ENCODE data around the gene LMOD2. TPM values are rescaled to one million over a fixed set of nuclear protein-coding genes. Genes with fewer than 3 reads are reported as not detected.

LMOD2 gene
- total and polyA plus RNA-seq, 3 experiments from 2014 or later, result not detected

DNA sequence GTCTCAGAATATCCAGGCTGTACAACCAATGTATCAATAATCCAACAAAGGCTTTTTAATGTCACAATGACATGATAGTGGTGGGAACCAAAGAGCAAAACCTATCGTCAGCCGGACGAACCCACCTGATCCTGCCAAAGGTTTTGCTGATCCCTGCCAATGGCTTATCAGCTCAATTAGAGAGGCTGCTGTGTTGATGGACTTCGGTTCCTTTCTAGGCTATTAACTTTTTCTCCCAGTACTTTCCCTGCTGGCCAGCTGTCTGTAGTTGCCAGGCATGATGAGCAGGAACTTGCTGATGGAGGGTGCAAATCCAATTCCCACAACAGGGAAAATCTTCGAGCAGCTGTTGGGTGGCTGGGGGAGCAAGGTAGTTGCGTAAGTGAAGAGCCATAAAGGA, 2.4 kb downstream of the LMOD2 start:
- no peaks in the 10 kb centered on the region for H3K36me3 ChIP-seq (ENCODE audit: insufficient read depth, low read length)
- H3K4me3 ChIP-seq (ENCODE audit: low read length), result no peak overlapping the region
- no peaks in the 10 kb centered on the region for H3K4me1 ChIP-seq (ENCODE audit: insufficient read depth, low read length)
- peaks cover 4% of the 10 kb centered on the region for H3K27me3 ChIP-seq (ENCODE audit: insufficient read depth, low read length, poor library complexity, severe bottlenecking)
- ChIA-PET CTCF (no interaction called here), POLR2A (no interaction called here)
- no peaks in the 10 kb centered on the region for H3K4me1 Mint-ChIP-seq
- H3K9me3 ChIP-seq (ENCODE audit: low read length), result no peaks in the 10 kb centered on the region
- no peak overlapping the region for H3K27ac ChIP-seq (ENCODE audit: low read depth, low read length)
- no peak for DNase-seq
- H3K4me3 Mint-ChIP-seq, result no peak overlapping the region
- H3K27ac Mint-ChIP-seq, result no peak overlapping the region
- peaks cover 11 to 24% of the 10 kb centered on the region in 2 donors for H3K27me3 Mint-ChIP-seq
- peaks cover 0 to 2% (median 0%) of the 10 kb centered on the region in 5 donors for H3K9me3 Mint-ChIP-seq
- peaks cover 0 to 4% (median 0%) of the 10 kb centered on the region in 3 donors for H3K36me3 Mint-ChIP-seq

DNA sequence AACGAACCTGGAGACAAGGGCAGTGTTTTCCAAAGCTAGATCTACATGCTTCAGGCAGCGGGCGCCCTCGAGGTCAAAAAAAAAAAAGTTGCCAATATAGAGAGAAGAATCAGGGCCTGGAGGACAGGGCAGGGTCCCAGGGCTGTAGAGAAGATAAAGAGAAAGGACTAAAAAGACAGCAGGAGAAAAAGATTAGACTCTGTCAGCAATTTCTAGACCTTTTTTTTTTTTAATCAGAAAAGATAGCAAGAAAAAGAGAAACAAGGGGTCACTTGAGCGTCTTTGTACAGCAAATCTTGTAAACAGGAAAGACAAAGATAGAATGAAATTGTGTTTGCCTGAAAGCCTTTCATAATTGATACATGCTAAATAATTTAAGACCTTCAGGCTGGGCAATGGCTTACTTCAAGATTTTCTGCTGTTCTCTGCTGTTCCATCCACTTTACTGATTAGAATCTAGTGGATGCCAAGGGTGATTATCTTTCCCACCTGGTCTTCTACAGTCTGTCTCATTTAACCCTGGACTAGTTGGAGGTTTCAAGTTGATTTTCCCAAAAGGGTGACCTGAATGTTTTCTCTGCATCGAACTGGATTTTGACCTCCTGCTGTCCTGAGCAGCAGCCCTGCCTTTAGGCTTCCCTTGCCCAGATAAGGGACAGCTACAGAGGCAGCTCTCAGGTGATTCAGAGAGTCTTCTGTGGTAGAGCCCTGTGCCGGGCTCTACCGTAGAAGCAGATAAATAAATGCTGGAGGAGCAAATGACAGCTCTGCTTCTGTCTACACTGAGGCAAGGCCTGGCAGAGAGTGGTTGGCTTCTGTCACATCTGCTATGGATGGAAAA, 5.1 kb downstream of the LMOD2 start:
- Mint-ChIP-seq H3K27ac (no peak overlapping the region), H3K9me3 (peaks cover 0 to 2% (median 0%) of the 10 kb centered on the region in 5 donors), H3K36me3 (peaks cover 0 to 4% (median 0%) of the 10 kb centered on the region in 3 donors), H3K4me3 (no peak overlapping the region), H3K27me3 (peaks cover 11 to 44% of the 10 kb centered on the region in 2 donors), H3K4me1 (no peaks in the 10 kb centered on the region)
- CTCF ChIA-PET, result no interaction called here
- no peak for DNase-seq
- Histone ChIP-seq H3K4me1 (ENCODE audit: insufficient read depth, low read length) (no peaks in the 10 kb centered on the region), H3K27ac (ENCODE audit: low read depth, low read length) (no peak overlapping the region), H3K27me3 (ENCODE audit: insufficient read depth, low read length, poor library complexity, severe bottlenecking) (peaks cover 4% of the 10 kb centered on the region), H3K9me3 (ENCODE audit: low read length) (no peaks in the 10 kb centered on the region), H3K4me3 (ENCODE audit: low read length) (no peak overlapping the region), H3K36me3 (ENCODE audit: insufficient read depth, low read length) (no peaks in the 10 kb centered on the region)
- POLR2A ChIA-PET, result no interaction called here

DNA sequence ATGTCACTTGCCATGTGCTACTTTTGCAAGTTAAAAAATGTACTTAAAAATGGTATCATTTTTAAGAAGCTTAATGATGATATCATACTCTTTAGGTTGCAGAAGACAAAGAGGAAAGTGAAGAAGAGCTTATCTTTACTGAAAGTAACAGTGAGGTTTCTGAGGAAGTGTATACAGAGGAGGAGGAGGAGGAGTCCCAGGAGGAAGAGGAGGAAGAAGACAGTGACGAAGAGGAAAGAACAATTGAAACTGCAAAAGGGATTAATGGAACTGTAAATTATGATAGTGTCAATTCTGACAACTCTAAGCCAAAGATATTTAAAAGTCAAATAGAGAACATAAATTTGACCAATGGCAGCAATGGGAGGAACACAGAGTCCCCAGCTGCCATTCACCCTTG, 6.1 kb downstream of the LMOD2 start:
- Histone ChIP-seq H3K27me3 (ENCODE audit: insufficient read depth, low read length, poor library complexity, severe bottlenecking) (no peaks in the 10 kb centered on the region), H3K27ac (ENCODE audit: low read depth, low read length) (no peak overlapping the region), H3K36me3 (ENCODE audit: insufficient read depth, low read length) (no peaks in the 10 kb centered on the region), H3K9me3 (ENCODE audit: low read length) (no peaks in the 10 kb centered on the region), H3K4me3 (ENCODE audit: low read length) (no peak overlapping the region), H3K4me1 (ENCODE audit: insufficient read depth, low read length) (no peaks in the 10 kb centered on the region)
- Mint-ChIP-seq H3K27ac (no peak overlapping the region), H3K36me3 (peaks cover 0 to 4% (median 0%) of the 10 kb centered on the region in 3 donors), H3K4me1 (no peaks in the 10 kb centered on the region), H3K4me3 (no peak overlapping the region), H3K27me3 (peaks cover 11 to 44% of the 10 kb centered on the region in 2 donors), H3K9me3 (peaks cover 0 to 2% (median 0%) of the 10 kb centered on the region in 5 donors)
- POLR2A ChIA-PET, result no interaction called here
- no peak for DNase-seq
- CTCF ChIA-PET, result no interaction called here

DNA sequence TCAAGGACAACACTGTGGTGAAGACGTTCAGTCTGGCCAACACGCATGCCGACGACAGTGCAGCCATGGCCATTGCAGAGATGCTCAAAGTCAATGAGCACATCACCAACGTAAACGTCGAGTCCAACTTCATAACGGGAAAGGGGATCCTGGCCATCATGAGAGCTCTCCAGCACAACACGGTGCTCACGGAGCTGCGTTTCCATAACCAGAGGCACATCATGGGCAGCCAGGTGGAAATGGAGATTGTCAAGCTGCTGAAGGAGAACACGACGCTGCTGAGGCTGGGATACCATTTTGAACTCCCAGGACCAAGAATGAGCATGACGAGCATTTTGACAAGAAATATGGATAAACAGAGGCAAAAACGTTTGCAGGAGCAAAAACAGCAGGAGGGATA, 6.6 kb downstream of the LMOD2 start:
- no peaks in the 10 kb centered on the region for H3K36me3 ChIP-seq (ENCODE audit: insufficient read depth, low read length)

GRCh38 chr7:123662755-123663154, 7.1 kb downstream of the LMOD2 start:
- Histone ChIP-seq H3K4me1 (ENCODE audit: insufficient read depth, low read length) (no peaks in the 10 kb centered on the region), H3K27me3 (ENCODE audit: insufficient read depth, low read length, poor library complexity, severe bottlenecking) (no peaks in the 10 kb centered on the region), H3K4me3 (ENCODE audit: low read length) (no peak overlapping the region), H3K36me3 (ENCODE audit: insufficient read depth, low read length) (no peaks in the 10 kb centered on the region), H3K9me3 (ENCODE audit: low read length) (no peaks in the 10 kb centered on the region), H3K27ac (ENCODE audit: low read depth, low read length) (no peak overlapping the region)
- Mint-ChIP-seq H3K27ac (no peak overlapping the region), H3K36me3 (peaks cover 0 to 4% (median 0%) of the 10 kb centered on the region in 3 donors), H3K4me1 (no peaks in the 10 kb centered on the region), H3K9me3 (peaks cover 0 to 2% (median 0%) of the 10 kb centered on the region in 5 donors), H3K27me3 (peaks cover 11 to 47% of the 10 kb centered on the region in 2 donors), H3K4me3 (no peak overlapping the region)
- DNase-seq, result no peak
- CTCF ChIA-PET, result no interaction called here
- POLR2A ChIA-PET, result no interaction called here

More for the DNA sequence above, 6.6 kb downstream of the LMOD2 start:
- ChIA-PET CTCF (no interaction called here), POLR2A (no interaction called here)
- H3K27ac ChIP-seq (ENCODE audit: low read depth, low read length), result no peak overlapping the region
- Mint-ChIP-seq H3K4me1 (no peaks in the 10 kb centered on the region), H3K36me3 (peaks cover 0 to 4% (median 0%) of the 10 kb centered on the region in 3 donors), H3K9me3 (peaks cover 0 to 2% (median 0%) of the 10 kb centered on the region in 5 donors), H3K27me3 (peaks cover 11 to 47% of the 10 kb centered on the region in 2 donors), H3K27ac (no peak overlapping the region), H3K4me3 (no peak overlapping the region)
- no peak for DNase-seq
- H3K4me1 ChIP-seq (ENCODE audit: insufficient read depth, low read length), result no peaks in the 10 kb centered on the region
- no peaks in the 10 kb centered on the region for H3K27me3 ChIP-seq (ENCODE audit: insufficient read depth, low read length, poor library complexity, severe bottlenecking)
- no peak overlapping the region for H3K4me3 ChIP-seq (ENCODE audit: low read length)
- H3K9me3 ChIP-seq (ENCODE audit: low read length), result no peaks in the 10 kb centered on the region

GRCh38 chr7:123663200-123663599, 7.5 kb downstream of the LMOD2 start:
- CTCF ChIA-PET, result no interaction called here
- H3K4me3 ChIP-seq (ENCODE audit: low read length), result no peak overlapping the region
- no peaks in the 10 kb centered on the region for H3K27me3 ChIP-seq (ENCODE audit: insufficient read depth, low read length, poor library complexity, severe bottlenecking)
- Mint-ChIP-seq H3K36me3 (peaks cover 0 to 4% (median 0%) of the 10 kb centered on the region in 3 donors), H3K27ac (no peak overlapping the region), H3K4me1 (no peaks in the 10 kb centered on the region), H3K4me3 (no peak overlapping the region), H3K27me3 (peaks cover 11 to 47% of the 10 kb centered on the region in 2 donors), H3K9me3 (peaks cover 0 to 2% (median 0%) of the 10 kb centered on the region in 5 donors)
- POLR2A ChIA-PET, result no interaction called here
- no peaks in the 10 kb centered on the region for H3K9me3 ChIP-seq (ENCODE audit: low read length)
- H3K27ac ChIP-seq (ENCODE audit: low read depth, low read length), result no peak overlapping the region
- H3K36me3 ChIP-seq (ENCODE audit: insufficient read depth, low read length), result no peaks in the 10 kb centered on the region
- DNase-seq, result no peak
- H3K4me1 ChIP-seq (ENCODE audit: insufficient read depth, low read length), result no peaks in the 10 kb centered on the region

GRCh38 chr7:123665157-123665556, 9.5 kb downstream of the LMOD2 start:
- H3K27ac ChIP-seq (ENCODE audit: low read depth, low read length), result no peak overlapping the region
- H3K27ac Mint-ChIP-seq, result no peak overlapping the region
- DNase-seq, result no peak
- H3K9me3 ChIP-seq (ENCODE audit: low read length), result no peaks in the 10 kb centered on the region
- H3K9me3 Mint-ChIP-seq, result peaks cover 0 to 2% (median 0%) of the 10 kb centered on the region in 5 donors
- H3K27me3 Mint-ChIP-seq, result peaks cover 12 to 43% of the 10 kb centered on the region in 2 donors
- ChIA-PET CTCF (interaction anchor here (1.6 kb wide), 1 partner anchor 19 kb away, joined by 3 read pairs; no protein-coding TSS in a partner anchor), POLR2A (no interaction called here)
- H3K36me3 ChIP-seq (ENCODE audit: insufficient read depth, low read length), result no peaks in the 10 kb centered on the region
- H3K36me3 Mint-ChIP-seq, result peaks cover 0 to 4% (median 0%) of the 10 kb centered on the region in 3 donors
- no peaks in the 10 kb centered on the region for H3K4me1 Mint-ChIP-seq
- no peak overlapping the region for H3K4me3 Mint-ChIP-seq
- no peaks in the 10 kb centered on the region for H3K4me1 ChIP-seq (ENCODE audit: insufficient read depth, low read length)
- no peaks in the 10 kb centered on the region for H3K27me3 ChIP-seq (ENCODE audit: insufficient read depth, low read length, poor library complexity, severe bottlenecking)
- no peak overlapping the region for H3K4me3 ChIP-seq (ENCODE audit: low read length)

GRCh38 chr7:123665896-123666295, 10.2 kb downstream of the LMOD2 start:
- H3K9me3 Mint-ChIP-seq, result peaks cover 0 to 2% (median 0%) of the 10 kb centered on the region in 5 donors
- no peaks in the 10 kb centered on the region for H3K4me1 ChIP-seq (ENCODE audit: insufficient read depth, low read length)
- no peaks in the 10 kb centered on the region for H3K9me3 ChIP-seq (ENCODE audit: low read length)
- peaks cover 12 to 43% of the 10 kb centered on the region in 2 donors for H3K27me3 Mint-ChIP-seq
- H3K4me3 Mint-ChIP-seq, result no peak overlapping the region
- peaks cover 0 to 4% (median 0%) of the 10 kb centered on the region in 3 donors for H3K36me3 Mint-ChIP-seq
- no peaks in the 10 kb centered on the region for H3K4me1 Mint-ChIP-seq
- POLR2A ChIA-PET, result no interaction called here
- H3K4me3 ChIP-seq (ENCODE audit: low read length), result no peak overlapping the region
- H3K27ac ChIP-seq (ENCODE audit: low read depth, low read length), result no peak overlapping the region
- CTCF ChIA-PET, result interaction anchor here (1.6 kb wide), 1 partner anchor 20 kb away, joined by 3 read pairs; no protein-coding TSS in a partner anchor
- no peaks in the 10 kb centered on the region for H3K36me3 ChIP-seq (ENCODE audit: insufficient read depth, low read length)
- no peak for DNase-seq
- H3K27ac Mint-ChIP-seq, result peak overlapping the region in 1 of 8 donors; percentile 20
- H3K27me3 ChIP-seq (ENCODE audit: insufficient read depth, low read length, poor library complexity, severe bottlenecking), result no peaks in the 10 kb centered on the region
